Measurements from ENCODE around the gene ZNF92. TPM values are rescaled to one million over a fixed set of nuclear protein-coding genes. Genes with fewer than 3 reads are reported as not detected.

ZNF92 gene
- 6.9 and 10.0 TPM in 2 replicates for total RNA-seq (2014; rRNA removed; shearing (Covaris generic))

DNA sequence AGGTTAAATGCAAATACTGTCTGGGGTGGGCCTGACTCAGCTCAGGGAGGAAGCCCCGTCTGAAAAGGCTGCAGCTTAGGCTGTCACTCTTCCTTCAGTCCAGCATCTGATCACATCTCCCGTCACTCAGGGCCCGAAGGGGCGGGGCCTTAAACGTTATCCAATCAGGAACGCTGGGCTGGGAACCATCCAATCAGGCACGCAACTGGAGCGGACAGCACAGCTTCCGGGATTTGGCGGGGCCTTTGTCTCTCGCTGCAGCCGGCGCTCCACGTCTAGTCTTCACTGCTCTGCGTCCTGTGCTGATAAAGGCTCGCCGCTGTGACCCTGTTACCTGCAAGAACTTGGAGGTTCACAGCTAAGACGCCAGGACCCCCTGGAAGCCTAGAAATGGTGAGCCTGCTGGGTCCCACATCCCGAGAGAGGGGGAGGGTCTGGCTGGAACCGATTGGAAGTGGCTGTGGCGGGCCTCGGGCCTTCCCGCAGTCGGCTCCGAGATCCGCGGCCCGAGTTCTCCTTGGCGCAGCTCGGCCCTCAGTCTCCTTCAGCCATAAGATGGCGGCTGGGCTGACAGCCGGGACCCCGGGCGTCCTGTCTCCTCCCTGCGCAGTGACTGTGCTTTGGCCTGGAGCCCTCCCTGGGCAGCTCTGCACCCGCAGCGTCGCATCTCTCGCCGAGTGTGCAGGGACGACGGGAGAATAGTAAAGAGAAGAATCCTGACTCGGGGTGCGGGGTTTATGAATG, at the start of gene ZNF92:
TSS of gene ZNF92 (plus strand) at position 248 of the 744 bp plus-strand sequence. CDS start at position 391, 143 bp downstream.

